ENCODE measurements around the gene IL5. TPM values are rescaled to one million over a fixed set of nuclear protein-coding genes. Genes with fewer than 3 reads are reported as not detected.

IL5 gene
- total and polyA plus RNA-seq, 4 donors: not detected

DNA sequence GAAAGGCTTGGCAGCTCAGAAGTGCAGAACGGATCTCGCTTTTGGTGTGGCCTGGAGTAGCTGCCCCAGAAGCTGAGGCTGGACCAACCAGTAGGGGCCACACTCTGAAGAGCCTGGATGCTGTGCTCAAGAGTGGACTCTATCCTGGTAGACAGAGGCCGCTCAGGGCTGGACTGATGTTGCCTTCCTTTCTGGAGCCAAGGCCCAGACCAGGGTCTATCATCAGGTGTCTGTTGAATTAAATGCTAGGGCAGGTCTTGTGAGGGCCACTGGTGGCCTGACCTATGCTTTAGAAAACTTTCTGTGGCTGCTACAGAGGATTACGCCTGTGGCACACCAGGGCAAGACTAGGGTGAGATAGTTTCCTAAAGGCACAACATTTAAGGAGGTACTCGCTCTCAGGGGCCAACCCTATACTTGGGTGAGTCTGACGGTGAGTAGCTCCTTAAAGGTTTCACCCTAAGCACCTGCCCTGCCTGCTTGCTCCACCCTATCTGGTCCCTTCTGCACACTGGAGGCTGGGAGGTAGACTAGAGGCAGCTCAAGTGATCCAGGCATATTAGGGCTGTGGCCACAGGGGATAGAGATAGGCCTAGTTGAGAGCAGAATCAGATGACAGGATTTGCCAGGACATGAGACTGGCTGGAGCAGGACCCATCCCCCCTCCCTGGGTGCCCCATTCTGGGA is 42.9 kb downstream of the IL5 start:
- Histone ChIP-seq H3K4me3 (ENCODE audit: low read depth in 1 of 3, low read length in 3 of 3) (no peak overlapping the region), H3K9me3 (ENCODE audit: control insufficient read depth in 4 of 4, low read length in 3 of 4) (no peaks in the 10 kb centered on the region), H3K27me3 (ENCODE audit: control insufficient read depth in 4 of 4, insufficient read depth in 4 of 4, low read length in 3 of 4) (no peaks in the 10 kb centered on the region), H3K27ac (ENCODE audit: low read depth in 1 of 2, low read length in 2 of 2) (peak overlapping the region; percentile 82 to 97), H3K9ac (ENCODE audit: low read depth in 1 of 2, low read length in 2 of 2) (peak overlapping the region in 1 of 2 donors; percentile 32), H3K4me1 (ENCODE audit: control insufficient read depth in 4 of 4, insufficient read depth in 4 of 4, low read length in 3 of 4) (peaks cover 26 to 76% (median 58%) of the 10 kb centered on the region in 4 donors), H3K36me3 (ENCODE audit: control insufficient read depth in 4 of 4, insufficient read depth in 3 of 4, low read depth in 1 of 4, low read length in 3 of 4) (no peaks in the 10 kb centered on the region)
- TF ChIP-seq, protein P1, sequence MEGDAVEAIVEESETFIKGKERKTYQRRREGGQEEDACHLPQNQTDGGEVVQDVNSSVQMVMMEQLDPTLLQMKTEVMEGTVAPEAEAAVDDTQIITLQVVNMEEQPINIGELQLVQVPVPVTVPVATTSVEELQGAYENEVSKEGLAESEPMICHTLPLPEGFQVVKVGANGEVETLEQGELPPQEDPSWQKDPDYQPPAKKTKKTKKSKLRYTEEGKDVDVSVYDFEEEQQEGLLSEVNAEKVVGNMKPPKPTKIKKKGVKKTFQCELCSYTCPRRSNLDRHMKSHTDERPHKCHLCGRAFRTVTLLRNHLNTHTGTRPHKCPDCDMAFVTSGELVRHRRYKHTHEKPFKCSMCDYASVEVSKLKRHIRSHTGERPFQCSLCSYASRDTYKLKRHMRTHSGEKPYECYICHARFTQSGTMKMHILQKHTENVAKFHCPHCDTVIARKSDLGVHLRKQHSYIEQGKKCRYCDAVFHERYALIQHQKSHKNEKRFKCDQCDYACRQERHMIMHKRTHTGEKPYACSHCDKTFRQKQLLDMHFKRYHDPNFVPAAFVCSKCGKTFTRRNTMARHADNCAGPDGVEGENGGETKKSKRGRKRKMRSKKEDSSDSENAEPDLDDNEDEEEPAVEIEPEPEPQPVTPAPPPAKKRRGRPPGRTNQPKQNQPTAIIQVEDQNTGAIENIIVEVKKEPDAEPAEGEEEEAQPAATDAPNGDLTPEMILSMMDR (IDR thresholded peaks at IDR 0.05; ENCODE audit: low read depth, low read length, missing input control): no peak
- TF ChIP-seq NR2F2 (IDR thresholded peaks at IDR 0.05) (no peak), SP1 (IDR thresholded peaks at IDR 0.05) (no peak), FOXA1 (IDR thresholded peaks at IDR 0.05) (no peak), GABPA (IDR thresholded peaks at IDR 0.05 in 1 of 2, conservative IDR thresholded peaks at IDR 0.05 in 1 of 2) (no peak), JUND (IDR thresholded peaks at IDR 0.05) (no peak), RXRA (IDR thresholded peaks at IDR 0.05) (no peak), TAF1 (conservative IDR thresholded peaks at IDR 0.05) (no peak), YY1 (IDR thresholded peaks at IDR 0.05) (no peak), HNF4G (IDR thresholded peaks at IDR 0.05) (no peak), RAD21 (IDR thresholded peaks at IDR 0.05) (no peak), EGR1 (IDR thresholded peaks at IDR 0.05; ENCODE audit: low read depth in 2 of 2) (no peak), FOXA2 (IDR thresholded peaks at IDR 0.05) (no peak), HNF4A (conservative IDR thresholded peaks at IDR 0.05) (no peak)
- TF ChIP-seq, protein P2, sequence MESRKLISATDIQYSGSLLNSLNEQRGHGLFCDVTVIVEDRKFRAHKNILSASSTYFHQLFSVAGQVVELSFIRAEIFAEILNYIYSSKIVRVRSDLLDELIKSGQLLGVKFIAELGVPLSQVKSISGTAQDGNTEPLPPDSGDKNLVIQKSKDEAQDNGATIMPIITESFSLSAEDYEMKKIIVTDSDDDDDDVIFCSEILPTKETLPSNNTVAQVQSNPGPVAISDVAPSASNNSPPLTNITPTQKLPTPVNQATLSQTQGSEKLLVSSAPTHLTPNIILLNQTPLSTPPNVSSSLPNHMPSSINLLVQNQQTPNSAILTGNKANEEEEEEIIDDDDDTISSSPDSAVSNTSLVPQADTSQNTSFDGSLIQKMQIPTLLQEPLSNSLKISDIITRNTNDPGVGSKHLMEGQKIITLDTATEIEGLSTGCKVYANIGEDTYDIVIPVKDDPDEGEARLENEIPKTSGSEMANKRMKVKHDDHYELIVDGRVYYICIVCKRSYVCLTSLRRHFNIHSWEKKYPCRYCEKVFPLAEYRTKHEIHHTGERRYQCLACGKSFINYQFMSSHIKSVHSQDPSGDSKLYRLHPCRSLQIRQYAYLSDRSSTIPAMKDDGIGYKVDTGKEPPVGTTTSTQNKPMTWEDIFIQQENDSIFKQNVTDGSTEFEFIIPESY (IDR thresholded peaks at IDR 0.05): no peak
- TF ChIP-seq, protein P3, sequence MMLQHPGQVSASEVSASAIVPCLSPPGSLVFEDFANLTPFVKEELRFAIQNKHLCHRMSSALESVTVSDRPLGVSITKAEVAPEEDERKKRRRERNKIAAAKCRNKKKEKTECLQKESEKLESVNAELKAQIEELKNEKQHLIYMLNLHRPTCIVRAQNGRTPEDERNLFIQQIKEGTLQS (IDR thresholded peaks at IDR 0.05): no peak
- TF ChIP-seq, protein P4, sequence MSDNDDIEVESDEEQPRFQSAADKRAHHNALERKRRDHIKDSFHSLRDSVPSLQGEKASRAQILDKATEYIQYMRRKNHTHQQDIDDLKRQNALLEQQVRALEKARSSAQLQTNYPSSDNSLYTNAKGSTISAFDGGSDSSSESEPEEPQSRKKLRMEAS (IDR thresholded peaks at IDR 0.05): no peak
- TF ChIP-seq, protein P5, sequence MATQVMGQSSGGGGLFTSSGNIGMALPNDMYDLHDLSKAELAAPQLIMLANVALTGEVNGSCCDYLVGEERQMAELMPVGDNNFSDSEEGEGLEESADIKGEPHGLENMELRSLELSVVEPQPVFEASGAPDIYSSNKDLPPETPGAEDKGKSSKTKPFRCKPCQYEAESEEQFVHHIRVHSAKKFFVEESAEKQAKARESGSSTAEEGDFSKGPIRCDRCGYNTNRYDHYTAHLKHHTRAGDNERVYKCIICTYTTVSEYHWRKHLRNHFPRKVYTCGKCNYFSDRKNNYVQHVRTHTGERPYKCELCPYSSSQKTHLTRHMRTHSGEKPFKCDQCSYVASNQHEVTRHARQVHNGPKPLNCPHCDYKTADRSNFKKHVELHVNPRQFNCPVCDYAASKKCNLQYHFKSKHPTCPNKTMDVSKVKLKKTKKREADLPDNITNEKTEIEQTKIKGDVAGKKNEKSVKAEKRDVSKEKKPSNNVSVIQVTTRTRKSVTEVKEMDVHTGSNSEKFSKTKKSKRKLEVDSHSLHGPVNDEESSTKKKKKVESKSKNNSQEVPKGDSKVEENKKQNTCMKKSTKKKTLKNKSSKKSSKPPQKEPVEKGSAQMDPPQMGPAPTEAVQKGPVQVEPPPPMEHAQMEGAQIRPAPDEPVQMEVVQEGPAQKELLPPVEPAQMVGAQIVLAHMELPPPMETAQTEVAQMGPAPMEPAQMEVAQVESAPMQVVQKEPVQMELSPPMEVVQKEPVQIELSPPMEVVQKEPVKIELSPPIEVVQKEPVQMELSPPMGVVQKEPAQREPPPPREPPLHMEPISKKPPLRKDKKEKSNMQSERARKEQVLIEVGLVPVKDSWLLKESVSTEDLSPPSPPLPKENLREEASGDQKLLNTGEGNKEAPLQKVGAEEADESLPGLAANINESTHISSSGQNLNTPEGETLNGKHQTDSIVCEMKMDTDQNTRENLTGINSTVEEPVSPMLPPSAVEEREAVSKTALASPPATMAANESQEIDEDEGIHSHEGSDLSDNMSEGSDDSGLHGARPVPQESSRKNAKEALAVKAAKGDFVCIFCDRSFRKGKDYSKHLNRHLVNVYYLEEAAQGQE (IDR thresholded peaks at IDR 0.05): no peak
- DNase-seq (ENCODE audit: low spot score): no peak
- 92% methylated on average over 6 of the region's 6 CpGs for WGBS
